HG03565 (cell line): Measurements from ENCODE around the gene COX5B.
"Not testable (repeated sequence)": the region's sequence is repeated elsewhere in the genome, so short reads cannot be mapped to it uniquely, and the experiment has no call there.

Source experiments
- ATAC-seq: cut with Tn5 transposase; IDR thresholded peaks from one replicate; pipeline ENCODE4 v1.9.1; 2021; ENCODE audit warnings: mild to moderate bottlenecking, moderate library complexity; ENCODE audit not compliant: unreplicated experiment

COX5B gene, protein sequence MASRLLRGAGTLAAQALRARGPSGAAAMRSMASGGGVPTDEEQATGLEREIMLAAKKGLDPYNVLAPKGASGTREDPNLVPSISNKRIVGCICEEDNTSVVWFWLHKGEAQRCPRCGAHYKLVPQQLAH

DNA sequence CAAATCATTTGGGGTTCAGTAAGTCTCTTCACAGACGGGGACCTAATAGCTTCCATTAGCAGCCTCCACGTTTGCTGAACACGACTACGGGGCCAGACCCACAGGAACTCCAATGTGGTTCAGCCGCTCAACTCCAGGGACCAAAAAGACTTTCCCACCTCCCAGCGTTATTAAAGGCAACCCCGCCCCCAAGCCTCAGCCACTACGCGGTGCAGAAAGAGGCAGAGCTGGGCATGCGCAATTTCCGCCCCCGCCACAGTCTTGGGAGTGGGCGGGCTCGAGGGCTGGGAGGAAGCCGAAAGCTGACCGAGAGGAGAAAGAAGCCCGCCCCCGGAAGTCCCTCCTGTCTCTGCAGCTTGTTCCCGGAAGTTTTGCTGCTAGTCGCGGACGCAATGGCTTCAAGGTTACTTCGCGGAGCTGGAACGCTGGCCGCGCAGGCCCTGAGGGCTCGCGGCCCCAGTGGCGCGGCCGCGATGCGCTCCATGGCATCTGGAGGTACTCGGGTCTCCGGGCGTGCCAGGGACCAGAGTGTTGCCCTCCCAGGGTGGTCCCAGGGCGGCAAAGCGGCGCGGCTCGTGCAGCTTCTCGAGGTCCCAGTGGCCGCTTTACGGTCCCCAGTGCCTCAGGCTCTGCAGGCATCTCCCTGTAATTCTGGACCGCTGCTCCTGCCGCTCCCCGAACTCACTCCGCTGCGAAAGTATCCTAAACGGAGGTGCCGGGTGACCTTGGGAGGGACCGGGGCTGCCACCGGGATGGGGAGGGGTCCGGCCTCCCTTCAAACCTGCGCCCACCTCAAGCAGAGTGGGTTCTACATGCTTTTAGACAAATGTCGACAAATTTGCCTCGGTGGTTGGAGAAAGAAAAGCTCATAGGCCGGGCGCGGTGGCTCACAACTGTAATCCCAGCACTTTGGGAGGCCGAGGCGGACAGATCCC, at the start of gene COX5B:
TSS of gene COX5B (plus strand) at position 368 of the 935 bp plus-strand sequence. CDS start at position 393, 25 bp downstream.
- ATAC-seq: peak; percentile 78

DNA sequence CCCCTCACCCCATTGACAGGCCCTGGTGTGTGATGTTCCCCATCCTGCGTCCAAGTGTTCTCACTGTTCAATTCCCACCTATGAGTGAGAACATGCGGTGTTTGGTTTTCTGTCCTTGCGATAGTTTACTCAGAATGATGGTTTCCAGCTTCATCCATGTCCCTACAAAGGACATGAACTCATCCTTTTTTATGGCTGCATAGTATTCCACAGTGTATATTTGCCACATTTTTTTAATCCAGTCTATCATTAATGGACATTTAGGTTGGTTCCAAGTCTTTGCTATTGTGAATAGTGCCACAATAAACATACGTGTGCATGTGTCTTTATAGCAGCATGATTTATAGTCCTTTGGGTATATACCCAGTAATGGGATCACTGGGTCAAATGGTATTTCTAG, 49.7 kb upstream of the COX5B start:
- not testable (repeated sequence) for ATAC-seq

DNA sequence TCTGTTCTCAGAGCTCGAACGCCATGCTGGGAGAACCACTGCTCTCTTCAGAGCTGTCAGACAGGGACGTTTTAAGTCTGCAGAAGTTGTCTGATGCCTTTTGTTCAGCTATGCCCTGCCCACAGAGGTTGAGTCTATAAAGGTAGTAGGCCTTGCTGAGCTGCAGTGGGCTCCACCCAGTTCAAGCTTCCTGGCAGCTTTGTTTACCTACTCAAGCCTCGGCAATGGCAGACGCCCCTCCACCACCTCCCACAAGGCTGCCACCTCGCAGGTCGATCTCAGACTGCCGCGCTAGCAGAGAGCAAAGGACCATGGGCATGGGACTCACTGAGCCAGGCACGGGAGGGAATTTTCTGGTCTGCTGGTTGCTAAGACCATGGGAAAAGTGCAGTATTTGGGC, 44.3 kb upstream of the COX5B start:
- not testable (repeated sequence) for ATAC-seq

DNA sequence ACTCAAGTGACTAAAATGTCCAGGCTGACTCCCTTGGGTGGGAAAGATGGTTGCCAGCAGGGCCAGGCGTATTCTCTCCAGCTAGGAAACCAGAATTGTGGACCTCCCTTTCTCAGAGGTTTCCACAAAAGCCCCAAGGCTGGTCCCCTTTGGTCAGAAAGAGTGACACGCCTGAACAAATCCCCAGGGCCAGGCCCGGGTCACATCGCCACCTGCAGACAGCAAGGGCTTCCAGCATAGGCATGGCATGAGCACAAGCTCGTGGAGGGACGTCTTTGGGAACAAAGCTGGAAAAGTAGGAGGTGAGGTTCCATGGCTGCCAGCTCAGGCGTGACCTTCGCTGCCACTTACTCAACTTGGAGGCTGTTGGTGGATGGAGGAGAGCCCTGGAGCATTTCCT, 40.8 kb upstream of the COX5B start:
- not testable (repeated sequence) for ATAC-seq

DNA sequence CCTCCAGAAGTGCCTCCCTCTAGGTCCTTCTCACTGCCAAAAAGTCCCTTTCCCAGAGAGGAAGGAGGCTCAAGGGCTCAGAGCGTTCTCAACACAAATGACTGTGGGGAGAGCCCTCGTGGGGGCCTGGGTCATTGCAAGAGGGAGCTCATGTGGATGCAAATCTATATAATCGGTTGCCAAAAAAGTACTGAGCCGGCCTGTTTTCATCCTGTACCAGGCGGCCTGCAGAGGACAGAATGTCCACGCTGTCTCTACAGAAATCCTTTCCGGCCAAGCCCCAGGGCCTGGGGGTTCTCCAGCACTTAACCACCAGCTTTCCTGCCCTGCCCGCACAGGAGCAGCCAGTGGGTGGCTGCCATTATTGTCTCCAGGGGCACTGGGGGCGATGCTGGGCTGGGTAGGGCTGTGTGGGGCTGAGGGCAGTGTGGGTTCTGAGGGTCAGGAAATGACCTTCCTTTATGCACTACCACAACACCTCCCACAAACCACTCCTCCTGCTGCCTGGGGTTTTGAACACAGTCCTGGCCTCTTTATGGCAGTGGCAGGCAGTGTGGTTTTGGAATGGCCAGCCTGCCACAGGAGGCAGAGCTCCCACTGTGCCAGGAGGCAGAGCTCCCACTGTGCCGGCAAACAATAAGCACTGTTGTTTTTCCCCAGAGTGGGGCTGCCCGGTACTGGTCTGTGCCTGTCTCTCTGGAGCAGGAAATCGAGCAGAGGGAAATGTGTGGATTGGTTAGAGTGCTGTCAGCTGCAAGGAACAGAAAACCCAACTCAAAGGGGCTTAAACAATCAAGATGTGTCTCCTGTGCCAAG, 40.1 kb upstream of the COX5B start:
- ATAC-seq: not testable (repeated sequence)

DNA sequence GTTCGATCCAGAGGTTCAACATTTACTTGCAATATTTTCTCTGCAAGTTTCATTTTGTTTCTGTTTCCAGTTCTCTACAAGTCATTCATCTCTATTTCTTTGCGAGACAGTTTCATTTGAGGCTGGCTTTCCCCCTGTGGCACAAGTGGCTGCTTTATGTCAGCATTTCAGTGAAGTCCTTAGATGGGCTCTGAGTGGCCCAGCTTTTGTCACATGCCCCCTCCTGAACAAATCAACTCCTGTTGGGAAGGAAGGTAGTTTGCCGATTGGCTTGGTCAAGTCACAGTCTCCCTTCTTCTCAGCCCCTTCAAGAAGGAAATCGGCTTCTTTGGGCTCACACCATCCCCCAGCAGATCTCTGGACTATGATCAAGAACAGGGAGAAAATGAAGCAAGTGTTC, 37.1 kb upstream of the COX5B start:
- ATAC-seq: not testable (repeated sequence)

DNA sequence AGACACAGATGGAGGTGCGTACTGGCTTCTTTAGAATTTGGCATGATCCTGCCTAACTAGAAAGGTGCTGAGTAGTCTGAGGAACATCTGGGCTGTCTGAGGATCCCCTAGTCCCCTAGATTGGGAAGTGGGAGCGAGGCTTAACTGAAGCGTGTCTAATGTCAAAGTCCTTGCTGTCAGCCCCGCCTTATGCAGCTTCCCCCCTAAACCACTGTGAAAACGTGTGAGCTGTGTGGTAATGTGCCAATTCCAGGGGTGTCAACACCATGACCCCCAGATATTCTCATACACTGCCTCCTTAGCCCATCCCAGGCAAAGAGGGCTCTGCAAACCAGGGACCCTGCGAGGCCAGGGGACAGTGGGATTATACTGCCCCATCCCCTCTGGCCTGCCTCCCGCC, 34.0 kb upstream of the COX5B start:
- ATAC-seq: not testable (repeated sequence)

DNA sequence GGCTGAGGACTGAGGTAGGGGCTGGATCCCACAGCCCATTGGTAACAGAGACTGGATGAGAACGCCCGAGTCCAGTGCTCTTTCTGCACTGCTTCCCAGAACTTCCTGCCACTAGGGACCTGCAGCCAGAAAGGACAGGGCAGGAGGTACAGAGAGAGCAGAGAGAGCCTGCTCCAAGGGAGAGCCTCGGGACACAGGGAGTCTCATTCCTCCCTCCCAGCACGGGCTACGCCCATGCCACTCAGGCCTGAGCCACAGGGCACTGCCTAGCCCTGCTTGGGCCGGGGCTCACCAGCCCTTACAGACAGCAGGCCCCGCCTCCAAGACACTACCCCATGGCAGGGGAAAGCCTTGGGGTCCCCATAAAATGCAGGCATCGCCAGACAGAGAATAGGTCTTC, 30.1 kb upstream of the COX5B start:
- ATAC-seq: not testable (repeated sequence)

DNA sequence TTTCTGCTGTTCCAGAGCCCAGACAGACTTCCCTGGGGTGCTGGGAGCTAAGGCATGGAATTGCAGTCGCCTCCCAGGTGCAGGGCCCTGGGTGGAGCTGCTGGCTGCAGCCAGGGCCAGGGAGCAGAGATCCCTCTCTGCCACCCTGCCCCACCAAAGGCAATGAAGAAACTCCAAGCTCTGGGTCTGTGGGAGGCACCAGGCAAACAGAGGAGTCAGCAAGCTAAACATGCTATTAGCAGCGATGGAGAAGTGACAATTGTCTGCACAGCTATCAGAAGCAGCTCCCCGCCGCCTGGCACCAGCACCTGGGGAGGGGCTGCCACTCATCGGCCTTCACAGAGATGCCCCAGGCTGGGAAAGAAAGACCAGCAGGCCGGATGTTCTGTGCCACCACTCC, 28.0 kb upstream of the COX5B start:
- no peak for ATAC-seq

DNA sequence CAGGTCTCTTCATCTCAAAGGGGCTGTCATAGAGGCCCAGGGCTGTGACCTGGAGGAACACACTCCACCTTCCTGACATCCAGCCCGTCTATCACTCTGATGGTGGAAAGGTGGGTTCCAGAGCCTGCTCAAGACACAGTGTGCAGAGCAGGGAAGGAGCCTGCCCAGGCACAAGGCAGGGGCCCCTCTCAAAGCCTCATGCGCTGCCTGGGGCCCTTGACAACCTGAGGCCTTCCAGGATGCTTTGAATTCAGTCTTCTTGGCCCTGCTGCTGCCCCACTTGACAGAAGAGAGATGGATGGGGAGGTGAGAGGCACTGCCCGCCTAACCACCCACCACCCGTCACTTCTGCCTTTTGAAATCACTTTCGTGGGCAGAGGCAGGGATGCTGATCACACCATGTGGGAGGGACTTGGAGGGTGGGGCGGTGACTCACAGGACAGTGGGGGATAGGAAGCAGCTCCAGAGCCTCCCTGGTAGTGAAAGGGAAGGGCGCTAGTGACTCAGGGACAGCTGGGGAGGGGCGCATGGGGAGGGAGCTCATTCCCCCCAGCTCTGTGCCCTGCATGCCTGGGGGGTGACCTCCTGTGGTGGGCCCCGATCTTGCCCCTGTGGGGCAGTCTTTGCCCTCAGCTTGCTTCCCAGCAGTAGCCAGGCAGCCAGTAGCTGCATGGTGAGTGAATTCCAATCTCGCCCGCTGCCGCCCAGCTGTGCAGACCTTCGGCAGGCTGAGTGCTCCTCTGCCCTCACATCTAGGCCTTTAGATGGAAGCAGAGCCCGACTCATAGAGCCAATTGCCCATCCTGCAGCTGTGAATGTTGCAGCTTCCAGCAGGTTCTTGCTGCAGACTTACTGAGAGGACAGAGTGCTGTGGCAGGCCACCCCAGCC, 26.7 kb upstream of the COX5B start:
- ATAC-seq: not testable (repeated sequence)

DNA sequence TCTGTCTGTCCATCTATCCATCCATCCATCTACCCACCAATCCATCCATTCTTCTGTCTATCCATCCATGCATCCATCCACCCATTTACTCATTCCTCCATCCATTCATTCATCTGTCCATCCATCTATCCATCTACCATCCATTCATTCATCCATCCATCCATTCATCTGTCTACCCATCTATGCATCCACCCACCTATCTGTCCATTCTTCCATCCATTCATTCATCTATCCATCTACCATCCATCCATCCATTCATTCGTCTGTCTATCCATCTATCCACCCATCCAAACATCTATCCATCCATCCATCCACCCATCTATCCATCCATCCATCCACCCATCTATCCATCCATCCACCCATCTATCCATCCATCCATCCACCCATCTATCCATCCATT, 25.4 kb upstream of the COX5B start:
- not testable (repeated sequence) for ATAC-seq

DNA sequence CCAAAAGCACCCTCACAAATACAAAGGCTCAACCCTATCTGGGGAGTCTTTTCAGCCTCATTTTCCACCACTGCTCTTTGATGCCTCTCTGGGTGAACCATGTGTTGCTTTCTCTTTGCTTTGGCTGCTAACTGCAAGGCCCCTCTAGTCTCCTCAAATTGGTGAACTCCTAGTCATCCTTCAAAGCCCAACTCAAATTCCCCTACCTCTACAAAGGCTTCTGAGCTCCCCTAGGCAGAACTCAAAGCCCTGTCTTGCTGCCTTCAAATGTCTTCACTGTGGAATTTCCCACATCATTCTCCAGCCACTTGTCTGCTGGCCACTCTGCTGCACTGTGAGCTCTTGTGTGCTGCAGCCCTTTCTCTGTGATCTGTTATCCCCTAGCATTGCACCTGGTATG, 22.9 kb upstream of the COX5B start:
- not testable (repeated sequence) for ATAC-seq

DNA sequence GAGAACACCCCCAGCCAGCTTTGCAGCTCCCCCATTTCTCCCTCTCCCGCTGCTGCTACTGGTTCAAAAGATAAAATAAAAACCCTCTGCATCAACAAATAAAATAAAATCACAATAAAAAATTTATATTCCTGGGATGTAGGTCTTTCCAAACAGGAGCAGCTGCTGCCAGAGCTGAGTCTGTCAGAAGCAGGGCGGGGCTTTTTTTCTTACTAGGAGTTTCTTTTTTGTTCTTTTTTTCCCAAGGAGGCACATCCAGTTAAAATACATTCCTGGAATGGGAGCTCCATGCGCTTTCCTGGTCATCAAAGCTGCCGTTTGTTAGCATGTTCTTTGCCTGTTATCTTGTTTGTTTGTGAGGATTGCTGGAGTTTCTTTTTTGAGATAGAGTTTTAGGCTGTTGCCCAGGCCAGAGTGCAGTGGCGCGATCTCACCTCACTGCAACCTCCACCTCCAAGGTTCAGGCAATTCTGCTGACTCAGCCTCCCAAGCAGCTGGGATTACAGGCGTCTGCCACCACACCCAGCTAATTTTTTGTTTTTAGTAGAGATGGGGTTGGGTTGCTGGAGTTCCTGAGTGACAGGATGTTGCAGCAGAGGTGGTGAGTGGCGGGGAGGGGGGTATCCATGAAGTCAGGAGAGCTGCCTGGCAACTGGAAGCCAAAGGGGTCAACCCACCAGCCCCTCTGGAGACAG, 20.4 kb upstream of the COX5B start:
- ATAC-seq: not testable (repeated sequence)

DNA sequence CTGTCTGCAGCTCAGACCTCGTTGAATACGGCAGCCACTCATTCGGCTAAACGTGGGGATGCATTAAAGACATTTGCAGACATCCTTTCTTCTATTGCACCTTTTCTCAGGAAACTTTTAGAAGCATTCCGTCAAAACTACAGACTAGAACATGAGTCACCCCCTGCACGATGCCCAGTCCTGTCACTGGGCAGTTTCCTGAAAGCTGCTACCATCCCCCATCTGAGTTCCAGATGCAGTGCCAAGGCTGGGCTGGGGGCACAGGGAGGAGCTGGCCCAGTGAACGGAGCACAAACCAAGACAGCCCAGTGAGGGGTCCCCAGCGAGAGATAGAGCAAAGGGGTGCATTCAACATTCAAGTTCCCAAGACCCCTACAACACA, 19.8 kb upstream of the COX5B start:
- ATAC-seq: not testable (repeated sequence)

DNA sequence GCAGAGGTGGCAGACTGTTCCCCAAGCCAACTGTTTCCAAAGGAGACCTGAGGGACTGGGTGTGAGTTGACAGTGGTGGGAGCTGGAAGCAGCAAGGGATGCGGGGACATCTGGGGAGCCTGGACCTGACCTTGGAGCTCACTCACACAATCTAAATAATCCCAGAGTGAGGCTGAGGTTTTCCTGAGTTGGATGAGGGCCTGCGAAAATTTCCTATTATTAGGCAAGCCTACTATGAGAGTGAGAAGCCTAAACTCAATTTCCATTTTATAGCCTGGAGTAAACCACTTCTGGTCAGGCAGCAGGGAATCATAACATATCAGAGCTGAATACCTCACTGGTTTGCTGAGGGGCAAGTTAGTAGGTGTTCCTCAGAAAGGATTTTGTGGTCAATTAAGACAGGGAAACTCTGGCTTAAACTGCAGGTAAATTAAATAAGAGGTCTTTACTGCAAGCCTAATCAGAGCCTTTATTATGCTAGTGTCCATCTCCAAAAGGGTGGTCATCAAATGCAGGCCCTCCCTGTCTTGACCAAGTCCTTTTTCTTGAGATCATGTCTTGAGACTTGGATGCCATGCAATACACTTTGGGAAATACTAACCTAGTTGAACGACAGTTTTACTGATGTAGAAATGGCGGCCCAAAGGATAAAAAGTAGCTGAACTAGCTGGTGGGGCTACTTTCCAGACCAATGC, 1.7 kb upstream of the COX5B start:
- ATAC-seq: no peak

DNA sequence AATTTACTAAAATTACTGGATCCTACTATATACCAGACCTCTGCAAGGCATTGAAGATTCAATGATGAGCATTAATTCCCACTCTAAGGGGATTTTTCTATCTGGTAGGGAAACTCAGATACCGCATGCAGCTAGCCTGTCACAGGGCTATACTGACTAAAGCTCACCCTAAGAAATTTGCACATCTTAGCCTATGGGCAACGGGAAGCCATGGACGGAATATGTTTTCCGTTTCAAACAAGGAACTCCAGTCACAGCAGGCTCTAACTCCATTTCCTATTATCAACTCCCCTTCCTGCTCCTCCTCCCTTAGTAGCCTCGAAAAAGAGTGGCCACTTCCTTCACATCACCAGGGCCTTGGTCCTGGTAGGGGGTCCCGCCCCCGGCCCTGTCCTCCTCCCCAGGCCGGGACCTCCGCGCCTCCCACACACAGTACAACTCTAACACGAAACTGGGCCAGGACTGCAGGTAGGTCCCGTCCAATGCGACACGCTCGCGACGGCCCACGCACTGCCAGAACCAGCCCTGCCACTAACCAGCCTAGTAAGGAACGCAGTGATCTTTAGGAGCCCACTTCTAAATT, 659 bp upstream of the COX5B start:
- ATAC-seq: no peak

DNA sequence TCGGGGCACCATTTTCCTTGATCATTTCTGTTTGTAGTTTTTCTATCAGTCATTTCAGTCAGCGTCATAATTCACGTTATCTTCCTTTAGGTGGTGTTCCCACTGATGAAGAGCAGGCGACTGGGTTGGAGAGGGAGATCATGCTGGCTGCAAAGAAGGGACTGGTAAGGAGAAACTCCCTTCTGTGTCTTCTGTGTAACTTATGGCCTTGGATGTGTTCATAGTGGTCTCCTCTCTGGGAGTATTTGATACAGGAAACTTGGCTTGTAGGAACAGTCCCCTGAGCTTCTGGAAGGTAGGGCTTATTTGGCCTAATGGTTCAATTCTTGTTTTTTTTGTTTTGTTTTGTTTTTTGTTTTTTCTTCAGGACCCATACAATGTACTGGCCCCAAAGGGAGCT, 1.1 kb downstream of the COX5B start:
- no peak for ATAC-seq

DNA sequence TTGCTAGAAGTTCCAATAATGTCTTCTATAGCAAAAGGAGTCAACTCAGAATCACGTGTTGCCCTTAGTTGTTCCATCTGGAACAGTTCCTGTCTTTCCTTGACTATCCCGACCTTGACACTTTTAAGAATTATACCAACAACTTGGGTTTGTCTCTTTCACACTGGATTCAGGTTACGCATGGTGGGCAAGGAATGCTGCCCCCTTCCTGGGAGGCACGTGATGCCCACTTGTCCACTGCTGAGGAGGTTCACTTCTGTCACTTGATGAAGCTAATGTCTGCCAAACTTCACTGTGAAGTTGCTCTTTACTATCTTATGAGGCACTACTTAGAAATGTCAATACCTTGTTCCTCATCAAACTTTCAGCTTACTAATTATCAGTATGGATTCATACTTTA, 5.3 kb downstream of the COX5B start:
- ATAC-seq: no peak

DNA sequence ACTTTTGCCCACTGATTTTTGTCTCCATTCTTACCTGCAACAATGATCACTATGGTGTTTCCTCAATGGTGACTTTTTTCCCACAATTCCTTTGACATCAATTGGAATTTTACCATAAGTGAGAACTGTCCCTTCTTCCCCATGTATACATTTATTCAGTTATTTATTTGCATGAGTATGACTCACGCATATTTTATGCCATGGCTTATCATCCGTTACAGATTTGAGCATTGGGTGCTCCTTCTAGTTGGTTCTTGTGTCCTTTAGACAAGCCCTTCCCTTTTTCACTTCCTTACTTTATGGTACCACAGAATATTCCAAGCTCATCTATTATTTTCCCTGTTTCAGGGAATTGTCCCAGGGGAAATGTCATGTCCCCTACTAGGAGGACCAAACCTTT, 7.6 kb downstream of the COX5B start:
- no peak for ATAC-seq
